HepG2 (cell line): ENCODE data around the gene CRTC2. TPM values are rescaled to one million over a fixed set of nuclear protein-coding genes. Genes with fewer than 3 reads are reported as not detected.

Experiments
- ATAC-seq: fragments of 200-7000 bp; cut with Tn5 transposase; 3 replicates; pipeline ENCODE4 v1.9.1; 2020; ENCODE audit warnings: mild to moderate bottlenecking, moderate library complexity
- BruUV-seq: library from RNA; stranded (reverse); fragments of 400-500 nt; replicated peaks from 2 replicates; lab custom pipeline; 2021; lab: Mats Ljungman, UMichigan
- CTCF ChIA-PET: fragments of 300-600 bp; formaldehyde crosslinking; extraction: SDS; loops from one replicate; lab custom pipeline; 2021; ENCODE audit warnings: low total read pairs, inconsistent platforms, low intra/inter-chr PET ratio; lab: Yijun Ruan, JAX
- POLR2A ChIA-PET: fragments of 350-600 bp; sonication (Branson Sonifier 250); formaldehyde crosslinking; loops from one replicate; lab custom pipeline; 2020; ENCODE audit warnings: antibody characterized with exemption, inconsistent platforms; lab: Yijun Ruan, JAX
- DNase-seq: peaks from one replicate; pipeline ENCODE4 v3.0.0-alpha.2; 2015; ENCODE audit warnings: low spot score
- FAIRE-seq: peaks from 3 replicates; lab custom pipeline; 2011; peaks lifted over from hg19 to GRCh38; lab: Jason Lieb, UNC
- H2AFZ ChIP-seq: one replicate; pipeline ENCODE4 v1.6.1; 2011; ENCODE audit warnings: low read length, inconsistent platforms
- H3K27ac ChIP-seq: fragments of 300-600 bp; 3 replicates; pipeline ENCODE4 v1.8.0; 2011; ENCODE audit warnings: mixed run types, mild to moderate bottlenecking, mixed read lengths, low read length, inconsistent platforms; ENCODE audit not compliant: insufficient read depth; ENCODE audit errors: extremely low read length
- H3K27me3 ChIP-seq, 2 experiments: fragments of 200-600 bp in 1 of 2; 2 replicates in 1 of 2; 3 replicates in 1 of 2; pipeline versions ENCODE4 v1.6.0 to v1.8.0; 2011; ENCODE audit warnings: low read length in 2 of 2, mild to moderate bottlenecking in 2 of 2, moderate library complexity in 2 of 2, inconsistent platforms in 1 of 2; ENCODE audit not compliant: insufficient read depth in 2 of 2, control insufficient read depth in 1 of 2
- H3K36me3 ChIP-seq, 2 experiments: fragments of 200-600 bp in 1 of 2; replicated peaks in 1 of 2; 2 replicates in 1 of 2; 3 replicates in 1 of 2; pipeline versions ENCODE4 v1.5.1 to v1.8.0; 2011; ENCODE audit warnings: low read length in 2 of 2, inconsistent platforms in 1 of 2; ENCODE audit not compliant: insufficient read depth in 2 of 2, control insufficient read depth in 1 of 2
- H3K4me1 ChIP-seq: 2 replicates; pipeline ENCODE4 v1.5.1; 2012; ENCODE audit warnings: low read length, inconsistent platforms; ENCODE audit not compliant: insufficient read depth
- H3K4me2 ChIP-seq: 2 replicates; pipeline ENCODE4 v1.6.0; 2011; ENCODE audit warnings: low read depth, low read length, inconsistent platforms
- H3K4me3 ChIP-seq, 3 experiments: fragments of 200-600 bp in 1 of 3; sonication (generic), shearing (Covaris generic) in 1 of 3; replicated peaks in 1 of 3; 2 replicates each; pipeline ENCODE4 v1.5.1; 2011 to 2016; ENCODE audit warnings: low read length in 3 of 3, inconsistent platforms in 2 of 3, low read depth in 2 of 3, mild to moderate bottlenecking in 2 of 3, control low read depth in 1 of 3, mixed read lengths in 1 of 3; ENCODE audit not compliant: insufficient read depth in 1 of 3
- H3K79me2 ChIP-seq: one replicate; pipeline ENCODE4 v1.6.1; 2011; ENCODE audit warnings: low read length, inconsistent platforms; ENCODE audit not compliant: insufficient read depth
- H3K9ac ChIP-seq: 2 replicates; pipeline ENCODE4 v1.6.0; 2011; ENCODE audit warnings: mild to moderate bottlenecking, low read depth, low read length, inconsistent platforms; ENCODE audit not compliant: insufficient read depth
- H3K9me3 ChIP-seq: 2 replicates; pipeline ENCODE4 v1.5.1; 2012; ENCODE audit warnings: mild to moderate bottlenecking, low read length
- H4K20me1 ChIP-seq: 2 replicates; pipeline ENCODE4 v1.6.0; 2011; ENCODE audit warnings: inconsistent platforms, mild to moderate bottlenecking, low read length, moderate library complexity; ENCODE audit not compliant: insufficient read depth
- ARID2 ChIP-seq: sonication (generic); formaldehyde crosslinking; IDR thresholded peaks from 2 replicates; pipeline ENCODE4 v1.8.1; 2022; ENCODE audit warnings: mild to moderate bottlenecking, missing genetic modification reagents, borderline replicate concordance
- GPBP1L1 ChIP-seq: sonication (generic); formaldehyde crosslinking; IDR thresholded peaks from 2 replicates; pipeline ENCODE4 v1.5.0; 2020; ENCODE audit warnings: mild to moderate bottlenecking, missing genetic modification reagents
- JUND ChIP-seq: sonication (generic); formaldehyde crosslinking; IDR thresholded peaks from 2 replicates; pipeline ENCODE4 v1.8.0; 2022; ENCODE audit warnings: mild to moderate bottlenecking, missing genetic modification reagents
- MBNL3 ChIP-seq: fragments of 250-450 bp; sonication (Bioruptor Pico); conservative IDR thresholded peaks from 2 replicates; pipeline ENCODE4 v1.8.0; 2022; ENCODE audit warnings: mild to moderate bottlenecking, inconsistent platforms
- MXD3 ChIP-seq: IDR thresholded peaks from 2 replicates; pipeline ENCODE4 v1.6.1; 2016; ENCODE audit warnings: mild to moderate bottlenecking, missing biosample characterization, missing genetic modification reagents
- PHF20 ChIP-seq: sonication (generic); formaldehyde crosslinking; IDR thresholded peaks from 2 replicates; pipeline ENCODE4 v1.5.0; 2020; ENCODE audit warnings: mild to moderate bottlenecking, missing genetic modification reagents
- PHF21A ChIP-seq: sonication (generic); formaldehyde crosslinking; IDR thresholded peaks from 2 replicates; pipeline ENCODE4 v1.5.0; 2020; ENCODE audit warnings: mild to moderate bottlenecking, missing genetic modification reagents
- POLR2AphosphoS2 ChIP-seq: IDR thresholded peaks from 2 replicates; pipeline ENCODE4 v1.6.1; 2011; ENCODE audit warnings: low read depth, low read length, improper control_type of control experiment
- SMARCC2 ChIP-seq: fragments of 450-650 bp; IDR thresholded peaks from 2 replicates; pipeline ENCODE4 v1.6.1; 2017; ENCODE audit warnings: antibody characterized with exemption, mild to moderate bottlenecking
- SRY ChIP-seq: sonication (generic); formaldehyde crosslinking; IDR thresholded peaks from 2 replicates; pipeline ENCODE4 v1.8.0; 2022; ENCODE audit warnings: mild to moderate bottlenecking, missing genetic modification reagents
- TAF1 ChIP-seq: sonication (generic); formaldehyde crosslinking; IDR thresholded peaks from 2 replicates; pipeline ENCODE4 v1.4.0; 2020; ENCODE audit warnings: missing genetic modification reagents
- TEF ChIP-seq: sonication (generic); formaldehyde crosslinking; IDR thresholded peaks from 2 replicates; pipeline ENCODE4 v1.5.0; 2020; ENCODE audit warnings: missing genetic modification reagents
- ZBTB33 ChIP-seq: sonication (generic); formaldehyde crosslinking; IDR thresholded peaks from 2 replicates; pipeline ENCODE4 v1.4.0; 2020; ENCODE audit warnings: missing genetic modification reagents
- ZBTB7B ChIP-seq: sonication (generic); formaldehyde crosslinking; IDR thresholded peaks from 2 replicates; pipeline ENCODE4 v1.4.0; 2020; ENCODE audit warnings: missing genetic modification reagents
- ZNF629 ChIP-seq: sonication (generic); formaldehyde crosslinking; conservative IDR thresholded peaks from 2 replicates; pipeline ENCODE4 v1.5.0; 2020; ENCODE audit warnings: missing genetic modification reagents
- ZNF781 ChIP-seq: sonication (generic); formaldehyde crosslinking; IDR thresholded peaks from 2 replicates; pipeline ENCODE4 v1.5.1; 2020; ENCODE audit warnings: borderline replicate concordance, mild to moderate bottlenecking, missing genetic modification reagents; ENCODE audit errors: not compliant biosample characterization
- ZNF816 ChIP-seq: sonication (generic); formaldehyde crosslinking; IDR thresholded peaks from 2 replicates; pipeline ENCODE4 v1.8.0; 2022; ENCODE audit warnings: missing genetic modification reagents, mild to moderate bottlenecking, borderline replicate concordance
- WGBS: methylation state at CpG from one replicate; pipeline ENCODE4 v1.1.6; 2017; ENCODE audit warnings: low lambda C conversion rate; 5-methylcytosine and 5-hydroxymethylcytosine counted together
- in situ Hi-C: cut with HindIII; loops from 2 replicates; pipeline ENCODE4 v1.10.0; 2017; ENCODE audit warnings: low pct_unique_long_range_greater_than_20kb; ENCODE audit not compliant: extremely low pct_ligation_motif_present
- intact Hi-C: fragments of 100-400 bp; cut with micrococcal nuclease; formaldehyde crosslinking; loops from one replicate; pipeline ENCODE4 v1.10.0; 2022; ENCODE audit not compliant: unreplicated experiment
- polyA plus RNA-seq, 8 experiments: library from polyadenylated mRNA; depleted of rRNA in 3 of 8; stranded (reverse) in 7 of 8; unstranded in 1 of 8; fragments of >200 nt; fragmentation: Illumina TruSeq in 4 of 8; extraction: Trizol in 4 of 8; gene quantifications; 2 replicates each; pipeline versions ENCODE4 v1.2.1 to v1.2.3, GENCODE V29; 2011 to 2016; ENCODE audit warnings: low read depth in 4 of 8, missing spikeins in 1 of 8, mixed read lengths in 1 of 8; ENCODE audit not compliant: insufficient read depth in 1 of 8
- total RNA-seq, 5 experiments: library from RNA; depleted of rRNA; stranded (reverse); fragments of >200 nt; fragmentation: Illumina TruSeq; extraction: Trizol; gene quantifications; 2 replicates each; pipeline ENCODE4 v1.2.3, GENCODE V29; 2016; ENCODE audit warnings: low read depth in 1 of 5

The CRTC2 gene
- total and polyA plus RNA-seq, 2 of the 13 experiments (the other 11 are each of a cell fraction or from before 2014, with no cell fraction given) = 6.1 to 26.7 TPM

- intact Hi-C loops = no loop called here
- WGBS = 96% methylated on average over 4 of the region's 4 CpGs
Observed at GRCh38 chr1:153961421-153961820, 3.0 kb upstream of the CRTC2 start.

More at GRCh38 chr1:153961421-153961820, 3.0 kb upstream of the CRTC2 start:
- Histone ChIP-seq H3K4me3 (peak overlapping the region in 2 of 3 experiments; percentile 90 to 92; a peak in 2 of 6 replicates), H4K20me1 (peaks cover 2% of the 10 kb centered on the region; the same call in 1 of the 2 replicates), H3K4me2 (peak overlapping the region; percentile 98), H2AFZ (no peak overlapping the region), H3K27me3 (peaks cover 0 to 7% of the 10 kb centered on the region in 2 experiments; a peak in 1 of 5 replicates), H3K36me3 (peaks cover 0 to 13% of the 10 kb centered on the region in 2 experiments; a peak in 1 of 5 replicates), H3K9me3 (no peaks in the 10 kb centered on the region), H3K27ac (peak overlapping the region; percentile 79), H3K4me1 (peaks cover 53% of the 10 kb centered on the region), H3K79me2 (peaks cover 44% of the 10 kb centered on the region), H3K9ac (peak overlapping the region; percentile 89)
- no peak for DNase-seq
- no peak for FAIRE-seq
- in situ Hi-C loops = no loop called here
- no TSS peak for BruUV-seq
- CTCF ChIA-PET = no interaction called here
- TF ChIP-seq MBNL3 (CRISPR knock-in tag) (no peak), SRY (no peak), ZNF629 (CRISPR knock-in tag) (no peak), POLR2AphosphoS2 (no peak), PHF20 (CRISPR knock-in tag) (no peak), ZNF816 (no peak), MXD3 (CRISPR knock-in tag) (no peak), GPBP1L1 (CRISPR knock-in tag) (no peak), SMARCC2 (no peak), TAF1 (CRISPR knock-in tag) (no peak), ARID2 (no peak), JUND (CRISPR knock-in tag) (no peak), PHF21A (CRISPR knock-in tag) (no peak), ZBTB33 (CRISPR knock-in tag) (no peak), ZBTB7B (CRISPR knock-in tag) (no peak), ZNF781 (CRISPR knock-in tag) (no peak), TEF (CRISPR knock-in tag) (no peak)
- no peak for ATAC-seq
- POLR2A ChIA-PET = interaction anchor here (3.7 to 10.0 kb wide), 2 partner anchors 16 kb away, joined by 41 to 209 read pairs; partner anchors contain the start of genes DENND4B and JTB
